GM10266 (cell line): ENCODE results near the gene CDC14A.
A peak's percentile ranks its signal among the peaks of the same experiment; 100 is the strongest.

Experiments used
- DNase-seq: peaks from one replicate; pipeline ENCODE4 v3.0.0; 2012; ENCODE audit errors: extremely low spot score
- CTCF ChIP-seq: IDR thresholded peaks from 2 replicates; pipeline ENCODE4 v1.5.1; 2012; ENCODE audit warnings: mild to moderate bottlenecking, low read depth; ENCODE audit not compliant: control insufficient read depth, insufficient read depth; ENCODE audit errors: missing control alignments

The CDC14A gene

GRCh38 chr1:100455478-100456072 is 103.3 kb downstream of the CDC14A start:
- TF ChIP-seq CTCF, result peak; percentile 29
- DNase-seq, result no peak

DNA sequence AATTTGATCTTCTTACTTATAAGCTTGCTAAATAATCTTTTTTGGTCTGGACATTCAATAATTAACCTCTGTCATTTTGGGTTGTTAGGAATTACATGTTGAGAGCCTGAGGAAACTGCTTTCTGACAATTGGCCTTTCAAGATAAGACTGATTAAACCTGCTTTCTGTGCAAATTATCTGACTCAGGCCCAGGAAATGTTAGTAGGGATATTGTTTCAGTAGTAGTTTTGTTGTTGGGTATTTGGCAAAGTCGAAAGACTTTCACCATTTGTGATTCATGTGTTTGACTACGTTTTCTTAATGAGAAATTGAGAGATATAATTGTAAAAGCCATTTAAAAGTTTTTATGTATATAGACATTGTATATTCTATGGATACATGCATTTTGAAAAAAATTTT is 104.6 kb downstream of the CDC14A start:
- no peak for TF ChIP-seq CTCF
- DNase-seq, result no peak

DNA sequence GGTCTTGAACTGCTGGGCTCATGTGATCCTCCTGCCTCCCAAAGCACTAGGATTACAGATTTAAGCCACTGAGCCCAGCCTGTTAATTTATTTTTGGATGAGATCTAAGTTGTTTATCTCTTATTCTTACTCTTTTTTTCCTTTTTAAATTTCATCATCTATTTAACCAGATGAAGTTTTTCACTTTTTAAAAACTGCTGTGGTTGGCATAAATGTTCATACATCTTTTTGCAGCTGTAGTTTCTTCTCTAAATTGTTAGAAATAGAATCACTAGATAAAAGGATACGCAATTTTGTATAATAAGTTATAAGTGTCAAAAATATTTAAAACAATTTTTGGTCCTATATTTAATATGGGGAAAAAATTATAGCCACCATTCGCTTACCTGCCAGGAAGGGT is 105.4 kb downstream of the CDC14A start:
- no peak for DNase-seq
- TF ChIP-seq CTCF, result no peak

DNA sequence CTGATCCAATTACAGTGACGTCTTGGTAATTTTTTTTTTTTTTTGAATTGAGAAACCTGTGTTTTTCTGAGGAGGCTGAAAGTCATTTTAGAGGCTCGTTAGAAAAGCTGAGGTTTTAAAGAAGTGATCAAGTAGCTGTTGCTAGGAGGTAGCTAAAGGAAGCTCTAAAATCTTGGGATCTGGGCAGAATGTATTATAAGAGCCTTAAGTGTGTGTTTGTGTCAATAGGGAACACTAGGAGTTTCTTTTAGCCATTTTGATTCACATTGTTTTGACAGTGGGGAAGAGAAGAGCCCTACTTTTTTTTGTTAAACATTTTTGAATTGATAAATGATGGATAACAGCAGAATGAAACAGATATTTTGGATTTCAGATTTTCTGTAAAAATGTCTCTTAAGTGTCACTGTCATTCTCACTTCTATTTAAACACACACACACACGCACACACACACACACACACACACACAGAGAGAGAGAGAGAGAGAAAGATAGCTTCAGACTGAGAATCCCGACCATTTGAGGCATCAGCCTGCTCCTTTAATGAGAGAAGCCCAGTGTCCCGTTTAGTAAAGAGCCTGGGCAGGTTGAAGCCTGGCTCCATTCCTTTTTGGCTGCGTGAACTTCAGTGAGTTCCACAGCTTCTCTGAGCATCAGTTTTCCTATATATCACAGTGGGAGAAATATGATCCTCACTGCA is 106.5 kb downstream of the CDC14A start:
- TF ChIP-seq CTCF, result no peak
- no peak for DNase-seq

DNA sequence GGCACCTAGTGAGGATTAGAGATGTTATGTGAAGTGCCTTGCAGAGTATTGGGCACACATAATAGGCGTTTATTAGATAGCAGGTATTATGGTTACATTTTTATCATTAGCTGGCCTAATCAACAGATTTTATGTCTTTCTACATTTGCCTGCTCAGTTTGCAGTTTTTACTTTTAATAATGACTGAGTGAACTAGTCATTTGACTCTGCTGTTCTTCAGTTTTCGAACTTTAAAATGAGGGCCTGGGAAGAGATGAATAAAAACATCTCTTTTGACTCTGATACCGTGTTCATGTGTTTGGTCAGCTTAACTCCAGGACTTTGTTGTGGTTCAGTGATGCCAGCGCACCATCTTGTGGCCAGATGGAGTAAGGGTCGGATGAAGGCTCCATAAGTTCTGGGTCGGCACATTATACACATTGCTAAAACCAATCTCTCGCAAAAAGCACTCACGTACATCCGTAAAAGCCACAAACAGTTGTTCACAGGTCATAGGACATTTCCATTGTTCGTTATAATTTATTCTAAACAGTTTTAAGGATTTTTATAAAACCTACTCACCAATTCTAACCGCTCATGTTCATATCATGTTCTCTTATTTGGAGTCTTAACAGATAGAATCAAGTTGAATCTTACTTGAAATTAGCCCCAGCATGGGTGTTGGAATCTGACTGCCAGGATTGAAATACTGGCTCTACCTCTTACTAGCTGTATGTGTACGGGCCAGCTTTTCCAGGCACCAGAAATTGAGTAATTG is 107.2 kb downstream of the CDC14A start:
- DNase-seq, result peak; percentile 53
- peak; percentile 89 for TF ChIP-seq CTCF

GRCh38 chr1:100461222-100461621 is 108.9 kb downstream of the CDC14A start:
- TF ChIP-seq CTCF, result no peak
- no peak for DNase-seq
